AG04450 (cell line): ENCODE measurements around the gene ZDHHC9. TPM values are rescaled to one million over a fixed set of nuclear protein-coding genes. Genes with fewer than 3 reads are reported as not detected.

ENCODE experiments used
- CTCF ChIA-PET: fragments of 300-600, 350-600 bp; formaldehyde crosslinking; extraction: SDS; loops from one replicate; lab custom pipeline; 2022; ENCODE audit warnings: antibody characterized with exemption, inconsistent platforms; lab: Charles Lee
- POLR2A ChIA-PET: fragments of 350-600 bp; formaldehyde crosslinking; extraction: SDS; loops from one replicate; lab custom pipeline; 2021; ENCODE audit warnings: antibody characterized with exemption, inconsistent platforms; lab: Yijun Ruan, JAX
- DNase-seq: peaks from one replicate; pipeline ENCODE4 v3.0.0-alpha.2; 2011; ENCODE audit warnings: low read depth, low spot score
- H3K27ac ChIP-seq: one replicate; pipeline ENCODE4 v1.5.1; 2012; ENCODE audit warnings: low read depth, low read length, control low read depth
- H3K27me3 ChIP-seq: one replicate; pipeline ENCODE4 v1.6.0; 2012; ENCODE audit warnings: low read length; ENCODE audit not compliant: control insufficient read depth, insufficient read depth
- H3K4me3 ChIP-seq: 2 replicates; pipeline ENCODE4 v1.5.1; 2011; ENCODE audit warnings: mild to moderate bottlenecking, low read depth, low read length, control low read depth
- H3K9me3 ChIP-seq: 2 replicates; pipeline ENCODE4 v1.5.1; 2012; ENCODE audit warnings: low read length; ENCODE audit not compliant: control insufficient read depth, insufficient read depth
- polyA plus RNA-seq: library from polyadenylated mRNA; depleted of rRNA; stranded (reverse); fragments of >200 nt; gene quantifications from 2 replicates; pipeline ENCODE4 v1.2.3, GENCODE V29; 2011
- TF ChIP-seq, protein P1 (sequence below): IDR thresholded peaks from 2 replicates; pipeline ENCODE4 v1.5.1; 2011; ENCODE audit warnings: low read depth, low read length, control low read depth, inconsistent platforms

ZDHHC9 gene
- polyA plus RNA-seq, 1 experiment: 46.0 TPM

DNA sequence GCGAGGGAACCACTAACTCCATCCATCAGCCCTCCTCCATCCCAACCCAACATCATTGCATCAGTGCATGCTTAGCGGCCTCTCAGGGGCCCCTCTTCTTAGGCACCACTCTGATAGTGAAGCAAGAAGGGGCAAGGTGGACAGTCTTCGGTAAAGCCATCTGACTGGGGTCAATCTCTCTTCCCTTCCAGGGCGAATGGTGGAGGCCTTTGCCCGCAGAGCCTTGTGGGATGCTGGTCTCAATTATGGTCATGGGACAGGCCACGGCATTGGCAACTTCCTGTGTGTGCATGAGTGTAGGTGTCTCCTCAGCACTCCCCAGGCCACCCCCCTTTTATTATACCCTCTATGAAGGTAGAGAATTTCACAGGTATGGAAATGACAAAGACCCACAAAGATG lies 82.7 kb downstream of the ZDHHC9 start:
- POLR2A ChIA-PET: no interaction called here
- CTCF ChIA-PET: no interaction called here
- no peak for DNase-seq
- TF ChIP-seq, protein P1, sequence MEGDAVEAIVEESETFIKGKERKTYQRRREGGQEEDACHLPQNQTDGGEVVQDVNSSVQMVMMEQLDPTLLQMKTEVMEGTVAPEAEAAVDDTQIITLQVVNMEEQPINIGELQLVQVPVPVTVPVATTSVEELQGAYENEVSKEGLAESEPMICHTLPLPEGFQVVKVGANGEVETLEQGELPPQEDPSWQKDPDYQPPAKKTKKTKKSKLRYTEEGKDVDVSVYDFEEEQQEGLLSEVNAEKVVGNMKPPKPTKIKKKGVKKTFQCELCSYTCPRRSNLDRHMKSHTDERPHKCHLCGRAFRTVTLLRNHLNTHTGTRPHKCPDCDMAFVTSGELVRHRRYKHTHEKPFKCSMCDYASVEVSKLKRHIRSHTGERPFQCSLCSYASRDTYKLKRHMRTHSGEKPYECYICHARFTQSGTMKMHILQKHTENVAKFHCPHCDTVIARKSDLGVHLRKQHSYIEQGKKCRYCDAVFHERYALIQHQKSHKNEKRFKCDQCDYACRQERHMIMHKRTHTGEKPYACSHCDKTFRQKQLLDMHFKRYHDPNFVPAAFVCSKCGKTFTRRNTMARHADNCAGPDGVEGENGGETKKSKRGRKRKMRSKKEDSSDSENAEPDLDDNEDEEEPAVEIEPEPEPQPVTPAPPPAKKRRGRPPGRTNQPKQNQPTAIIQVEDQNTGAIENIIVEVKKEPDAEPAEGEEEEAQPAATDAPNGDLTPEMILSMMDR: no peak
- Histone ChIP-seq H3K27ac (no peak overlapping the region), H3K4me3 (no peak overlapping the region), H3K9me3 (no peaks in the 10 kb centered on the region), H3K27me3 (no peaks in the 10 kb centered on the region)

DNA sequence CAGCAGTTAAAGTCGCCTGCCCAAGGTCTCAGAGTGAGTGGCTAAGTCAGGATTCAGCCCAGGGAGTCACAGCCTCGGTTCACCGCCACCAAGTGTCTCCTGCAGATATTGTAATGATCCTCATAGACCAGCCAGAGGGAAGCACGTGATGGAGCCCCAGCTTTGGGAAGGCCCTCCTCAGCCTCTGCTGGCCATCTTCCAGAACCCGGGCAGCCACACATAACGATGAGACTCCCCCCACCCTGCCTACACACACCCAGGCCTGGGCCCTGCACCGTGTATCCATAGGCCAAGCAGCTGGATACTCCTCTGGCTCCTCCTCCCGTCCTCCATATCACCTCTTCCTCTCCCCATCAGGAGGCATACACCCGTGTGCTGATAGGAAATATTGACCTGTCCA lies 83.5 kb downstream of the ZDHHC9 start:
- ChIA-PET POLR2A (no interaction called here), CTCF (no interaction called here)

DNA sequence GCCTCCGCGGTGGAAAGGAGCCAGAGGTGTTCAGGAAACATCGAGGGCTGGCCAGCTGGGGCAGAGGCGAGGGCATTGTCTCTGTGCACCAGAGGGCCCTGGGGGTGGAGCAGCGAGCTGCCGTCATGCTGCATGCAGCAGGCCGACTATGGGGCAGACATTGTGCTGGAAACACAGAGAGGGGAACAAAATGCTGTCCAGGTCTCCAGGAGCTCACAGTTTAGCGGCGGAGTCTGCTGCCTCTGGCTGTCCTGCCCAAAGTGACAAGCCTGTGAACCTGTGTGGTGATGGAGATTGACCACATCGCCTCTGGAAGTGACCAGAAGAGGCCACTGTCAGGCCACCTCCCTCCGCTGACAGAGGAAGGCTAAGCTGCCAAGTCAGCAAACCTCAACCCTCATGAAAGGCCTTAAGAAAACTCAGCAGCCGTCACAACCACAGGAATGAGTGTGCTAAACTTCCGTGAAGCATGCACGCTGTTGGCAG lies 84.1 kb downstream of the ZDHHC9 start:
- H3K27me3 ChIP-seq: no peaks in the 10 kb centered on the region
- H3K27ac ChIP-seq: no peak overlapping the region
- CTCF ChIA-PET: interaction anchor here (0.6 kb wide), 1 partner anchor 1052 kb away, joined by 3 read pairs; no protein-coding TSS in a partner anchor
- no peak overlapping the region for H3K4me3 ChIP-seq
- POLR2A ChIA-PET: no interaction called here
- DNase-seq: peak; percentile 51
- TF ChIP-seq, protein P1: 0 out of 2 replicates have a peak, but pooled peaks have one; percentile 1
- no peaks in the 10 kb centered on the region for H3K9me3 ChIP-seq

More for the DNA sequence above, 83.5 kb downstream of the ZDHHC9 start:
- TF ChIP-seq, protein P1: no peak
- Histone ChIP-seq H3K4me3 (no peak overlapping the region), H3K27ac (no peak overlapping the region), H3K27me3 (no peaks in the 10 kb centered on the region), H3K9me3 (no peaks in the 10 kb centered on the region)
- DNase-seq: no peak

DNA sequence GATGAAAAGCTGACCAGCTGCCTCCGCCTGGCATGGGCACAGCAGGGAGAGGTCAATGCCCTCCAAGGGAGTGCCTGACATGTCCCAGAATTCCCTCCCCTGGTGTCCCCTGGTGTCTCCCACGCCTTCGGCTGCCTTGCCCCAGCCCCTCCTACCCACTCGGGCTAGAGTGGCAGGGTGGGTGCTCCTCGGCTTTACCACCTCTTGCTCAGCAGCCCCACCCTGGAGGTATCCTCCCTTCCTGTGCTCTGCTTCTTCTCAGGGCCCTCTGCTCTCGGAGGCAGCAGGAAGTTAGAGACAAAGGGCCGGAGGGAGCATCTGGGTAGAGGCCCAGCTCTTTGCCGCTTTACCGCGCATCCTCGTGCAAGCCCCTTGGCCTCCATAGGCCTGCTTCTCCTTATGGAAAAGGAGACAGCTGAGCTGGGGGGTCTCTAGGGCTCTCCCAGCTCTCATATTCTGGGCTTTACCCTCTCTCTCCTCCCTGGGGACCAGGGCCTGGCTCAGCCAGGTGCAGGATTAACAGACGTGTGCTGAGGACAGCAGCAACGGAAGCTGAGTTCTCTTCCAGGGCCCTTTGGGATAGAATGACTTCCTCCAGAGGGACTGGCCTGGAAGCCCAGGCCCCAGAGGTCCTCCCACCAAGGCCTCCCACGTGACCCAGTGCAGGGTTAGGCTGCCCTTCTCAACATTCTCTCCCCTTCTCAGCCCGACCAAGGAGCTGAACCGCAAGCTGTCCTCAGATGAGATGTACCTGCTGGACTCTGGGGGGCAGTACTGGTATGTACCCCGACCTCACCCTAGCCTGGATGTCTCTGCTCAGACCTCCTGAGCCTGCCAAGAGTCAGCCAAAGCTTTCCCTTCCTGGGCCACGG lies 87.7 kb downstream of the ZDHHC9 start:
- Histone ChIP-seq H3K27me3 (no peaks in the 10 kb centered on the region), H3K4me3 (no peak overlapping the region), H3K9me3 (no peaks in the 10 kb centered on the region), H3K27ac (no peak overlapping the region)
- no peak for DNase-seq
- ChIA-PET POLR2A (no interaction called here), CTCF (interaction anchor here (1.0 kb wide), 1 partner anchor 67 kb away, joined by 3 read pairs; no protein-coding TSS in a partner anchor)
- TF ChIP-seq, protein P1: no peak
